GM18511 (cell line): ENCODE results near the gene FAM222B.
"Not testable (repeated sequence)": the region's sequence is repeated elsewhere in the genome, so short reads cannot be mapped to it uniquely, and the experiment has no call there.

ENCODE experiments used
- ATAC-seq: cut with Tn5 transposase; IDR thresholded peaks from one replicate; pipeline ENCODE4 v1.9.1; 2021; ENCODE audit warnings: mild to moderate bottlenecking, moderate library complexity; ENCODE audit not compliant: unreplicated experiment

Gene FAM222B

GRCh38 chr17:28734712-28735241, 107.8 kb downstream of the FAM222B start:
- ATAC-seq, result no peak

- ATAC-seq, result no peak
Observed at GRCh38 chr17:28733346-28733745, 109.2 kb downstream of the FAM222B start.

DNA sequence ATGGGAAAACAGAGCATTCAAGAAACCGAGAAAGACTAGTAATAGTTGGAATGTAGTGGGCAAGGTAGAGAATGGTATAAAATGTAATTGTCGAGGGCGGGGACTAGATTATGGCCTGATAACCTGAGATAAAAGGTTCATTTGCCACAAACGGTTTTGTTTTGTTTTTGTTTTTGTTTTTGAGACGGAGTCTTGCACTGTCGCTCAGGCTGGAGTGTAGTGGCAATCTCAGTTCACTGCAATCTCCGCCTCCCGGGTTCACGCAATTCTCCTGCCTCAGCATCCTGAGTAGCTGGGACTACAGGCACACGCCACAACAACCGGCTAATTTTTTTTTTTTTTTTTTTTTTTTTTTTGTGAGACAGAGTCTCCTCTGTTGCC, 112.7 kb downstream of the FAM222B start:
- no peak for ATAC-seq

- peak; percentile 38 for ATAC-seq
Observed at GRCh38 chr17:28728364-28729200, 114.0 kb downstream of the FAM222B start, which contains the start of gene NEK8. Gene NEK8 (plus strand): TSS chr17:28728788. CDS start chr17:28728814, 26 bp downstream.

- peak; percentile 50 for ATAC-seq
Observed at GRCh38 chr17:28726627-28727491, 115.7 kb downstream of the FAM222B start.

DNA sequence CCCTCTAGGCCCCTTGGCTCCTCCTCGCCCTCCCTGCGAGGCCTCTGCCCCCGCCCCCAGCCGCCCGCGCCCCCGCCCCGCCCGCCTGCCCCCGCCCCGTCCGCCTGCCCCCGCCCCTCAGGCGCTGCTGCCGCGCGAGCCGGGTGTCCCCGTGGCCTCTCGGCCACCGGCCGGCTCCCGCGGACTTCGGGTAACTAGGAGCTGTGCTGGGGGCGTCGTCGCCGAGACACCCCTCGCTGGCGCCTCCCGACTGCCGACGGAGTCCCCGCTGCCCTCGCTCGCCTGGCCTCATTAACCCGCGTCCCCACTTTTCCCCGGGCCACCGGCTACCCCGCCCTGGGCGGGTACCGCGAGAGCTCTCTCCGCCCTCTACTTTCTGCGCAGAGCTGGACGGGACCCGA, 116.4 kb downstream of the FAM222B start, which contains the start of gene TLCD1:
Gene TLCD1, minus strand, starts transcription at position 8 of the 401 bp plus-strand sequence. CDS start 136 bp downstream, outside the sequence.
- ATAC-seq, result no peak

DNA sequence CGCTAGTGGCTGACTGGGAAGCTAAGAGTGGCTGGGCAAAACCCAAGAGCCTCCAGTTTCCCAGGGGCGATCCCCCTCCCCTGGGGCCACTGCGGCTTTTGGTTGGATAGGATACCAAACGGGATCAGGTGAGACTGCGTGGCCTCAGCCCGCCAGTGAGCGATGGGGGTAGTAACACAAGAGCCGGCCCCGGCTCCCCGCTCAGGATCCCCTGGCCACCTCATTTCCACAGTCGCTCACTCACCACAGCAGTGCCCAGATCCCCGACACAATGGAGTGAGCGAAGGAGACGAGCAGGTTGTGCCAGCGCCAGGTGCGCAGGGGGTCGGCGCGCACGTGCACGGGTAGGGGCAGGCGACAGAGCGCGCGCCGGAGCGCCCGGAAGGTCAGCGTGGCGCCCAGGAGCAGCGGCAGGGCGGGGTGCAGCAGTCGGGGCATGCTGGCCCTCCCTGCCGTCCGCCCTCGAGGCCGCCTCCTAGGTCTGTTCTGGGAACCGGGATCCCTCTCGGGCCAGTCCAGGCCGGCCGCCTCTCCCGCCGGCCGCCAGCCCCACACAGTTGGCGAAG, 116.8 kb downstream of the FAM222B start:
- ATAC-seq, result no peak

- no peak for ATAC-seq
Observed at GRCh38 chr17:28725166-28725659, 117.4 kb downstream of the FAM222B start.

DNA sequence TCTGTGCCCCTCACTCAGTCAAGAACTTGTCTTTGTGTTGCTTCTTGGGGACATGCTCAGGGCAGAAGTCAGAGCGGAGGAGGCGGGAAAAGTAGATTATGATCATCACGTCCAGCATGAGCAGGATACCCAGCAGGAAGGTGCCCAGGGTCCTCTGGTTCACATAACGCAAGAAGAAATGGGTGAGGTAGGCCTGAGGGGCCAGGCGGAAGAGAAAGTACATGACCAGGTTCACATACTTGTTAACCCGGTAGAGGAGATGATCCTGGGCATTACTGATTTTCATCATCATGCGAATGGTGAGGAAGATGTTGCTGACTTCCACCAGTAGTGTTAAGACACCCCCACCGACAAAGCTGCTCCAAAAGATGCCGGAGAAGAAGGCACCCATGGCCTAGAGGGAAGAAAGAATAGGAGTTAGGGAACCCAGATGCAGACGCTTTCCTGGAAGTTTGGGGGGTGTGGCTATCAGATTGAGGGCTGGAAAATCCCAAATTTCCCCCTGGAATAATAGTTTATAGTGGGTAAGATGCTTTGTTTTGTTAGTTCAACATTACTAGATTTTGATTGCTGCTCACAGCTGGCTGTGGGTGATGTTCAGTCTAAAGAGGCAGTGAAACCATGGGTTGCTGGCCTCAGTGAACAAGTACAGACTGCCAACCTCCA, 118.0 kb downstream of the FAM222B start:
- no peak for ATAC-seq

DNA sequence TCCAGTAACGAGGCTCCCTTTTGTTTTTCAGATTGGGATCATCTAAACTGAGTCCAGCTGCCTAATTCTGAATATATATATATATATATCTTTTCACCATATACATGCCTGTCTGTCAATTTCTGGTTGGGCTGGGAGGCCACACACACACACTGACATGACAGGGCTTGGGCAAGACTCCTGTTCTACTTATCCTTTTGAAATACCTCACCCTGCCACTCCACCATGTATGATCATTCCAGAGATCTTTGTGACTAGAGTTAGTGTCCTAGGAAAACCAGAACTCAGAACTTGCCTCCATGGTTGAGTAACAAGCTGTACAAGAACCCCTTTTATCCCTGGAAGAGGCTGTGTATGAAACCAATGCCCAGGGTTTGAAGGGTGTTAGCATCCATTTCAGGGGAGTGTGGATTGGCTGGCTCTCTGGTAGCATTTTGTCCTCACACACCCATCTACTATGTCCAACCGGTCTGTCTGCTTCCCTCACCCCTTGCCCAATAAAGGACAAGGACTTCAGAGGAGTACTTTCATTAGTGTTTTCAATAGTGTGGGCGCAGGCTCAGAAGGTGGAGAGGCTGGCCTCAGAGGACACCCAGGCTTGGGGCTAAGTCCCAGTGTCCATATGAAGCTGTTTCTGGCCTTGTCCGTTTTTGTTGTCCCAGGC, 118.6 kb downstream of the FAM222B start:
- not testable (repeated sequence) for ATAC-seq

DNA sequence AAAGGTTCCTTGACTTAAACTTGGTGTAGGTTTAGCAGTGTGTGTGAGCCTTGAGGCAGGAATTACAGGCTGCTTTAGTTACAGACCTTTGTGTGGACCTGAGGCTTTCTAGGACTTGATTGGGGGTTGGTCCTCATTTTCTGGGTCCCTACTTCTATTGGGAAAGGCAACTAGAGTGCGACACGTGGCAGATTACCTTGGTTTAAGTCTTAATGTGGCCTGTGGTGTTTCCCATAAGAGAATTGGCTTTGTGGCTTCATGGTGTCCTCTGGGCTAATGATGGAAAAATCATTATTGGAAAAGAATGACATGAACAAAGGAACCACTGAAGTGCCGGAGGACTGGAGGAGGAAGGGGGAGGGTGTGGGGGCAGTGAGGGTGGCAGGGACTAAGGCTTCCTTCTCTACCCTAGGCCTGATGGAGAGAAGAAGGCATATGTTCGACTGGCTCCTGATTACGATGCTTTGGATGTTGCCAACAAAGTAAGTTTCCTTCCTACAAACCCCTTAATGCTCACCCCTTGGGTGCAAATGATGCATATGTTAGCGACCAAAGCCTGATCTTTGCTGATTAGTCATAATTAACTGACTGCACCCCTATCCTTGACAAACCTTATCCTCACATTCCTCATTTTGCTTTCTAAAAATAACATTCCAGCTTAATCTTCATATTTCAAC, 119.3 kb downstream of the FAM222B start:
- ATAC-seq, result no peak

GRCh38 chr17:28722417-28723158, 120.0 kb downstream of the FAM222B start:
- no peak for ATAC-seq

- ATAC-seq, result not testable (repeated sequence)
Observed at GRCh38 chr17:28720997-28721329, 121.6 kb downstream of the FAM222B start.

DNA sequence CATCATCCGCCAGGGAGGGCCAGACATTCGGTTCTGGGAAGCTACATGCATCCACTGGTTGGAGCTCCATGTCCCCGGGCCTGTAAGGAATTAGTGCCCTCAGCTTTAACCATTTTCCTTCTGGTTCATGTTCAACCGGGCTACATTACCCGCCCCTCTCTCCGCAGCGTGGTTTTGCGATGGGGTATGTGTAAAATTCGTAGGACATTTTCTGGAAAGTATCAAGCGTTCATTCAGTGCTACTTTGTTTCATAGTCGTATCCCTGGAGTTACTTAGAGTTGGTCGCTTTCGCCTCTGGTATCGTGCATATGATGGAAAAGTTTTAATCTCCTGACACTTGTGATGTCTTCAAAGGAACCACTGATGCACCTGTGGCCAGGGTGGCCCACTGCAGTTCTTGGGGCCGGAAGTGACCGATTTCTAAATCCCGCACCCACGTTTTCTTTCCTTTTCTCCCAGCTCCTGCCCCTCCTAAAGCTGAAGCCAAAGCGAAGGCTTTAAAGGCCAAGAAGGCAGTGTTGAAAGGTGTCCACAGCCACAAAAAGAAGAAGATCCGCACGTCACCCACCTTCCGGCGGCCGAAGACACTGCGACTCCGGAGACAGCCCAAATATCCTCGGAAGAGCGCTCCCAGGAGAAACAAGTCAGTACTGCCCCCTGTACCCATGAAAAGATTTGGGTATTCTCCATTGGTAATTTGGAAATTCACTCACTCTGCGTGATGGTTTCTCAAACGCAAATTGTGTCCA, 122.2 kb downstream of the FAM222B start:
- ATAC-seq, result no peak

DNA sequence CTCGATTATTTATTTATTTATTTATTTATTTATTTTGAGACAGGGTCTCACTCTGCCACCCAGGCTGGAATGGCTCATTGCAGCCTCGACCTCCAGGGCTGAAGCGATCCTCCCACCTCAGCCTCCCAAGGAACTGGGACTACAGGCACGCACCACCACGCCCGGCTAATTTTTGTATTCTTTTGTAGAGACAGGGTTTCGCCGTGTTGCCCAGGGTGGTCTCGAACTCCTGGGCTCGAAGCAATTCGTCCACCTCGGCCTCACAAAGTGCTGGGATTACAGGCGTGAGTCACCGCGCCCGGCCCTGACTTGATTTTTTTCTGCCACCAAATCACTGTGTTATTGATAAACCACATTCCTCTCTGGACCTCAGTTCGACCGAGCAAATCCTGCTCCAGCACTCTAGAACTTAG, 123.6 kb downstream of the FAM222B start:
- ATAC-seq, result no peak

GRCh38 chr17:28718333-28719020, 124.1 kb downstream of the FAM222B start:
- no peak for ATAC-seq

DNA sequence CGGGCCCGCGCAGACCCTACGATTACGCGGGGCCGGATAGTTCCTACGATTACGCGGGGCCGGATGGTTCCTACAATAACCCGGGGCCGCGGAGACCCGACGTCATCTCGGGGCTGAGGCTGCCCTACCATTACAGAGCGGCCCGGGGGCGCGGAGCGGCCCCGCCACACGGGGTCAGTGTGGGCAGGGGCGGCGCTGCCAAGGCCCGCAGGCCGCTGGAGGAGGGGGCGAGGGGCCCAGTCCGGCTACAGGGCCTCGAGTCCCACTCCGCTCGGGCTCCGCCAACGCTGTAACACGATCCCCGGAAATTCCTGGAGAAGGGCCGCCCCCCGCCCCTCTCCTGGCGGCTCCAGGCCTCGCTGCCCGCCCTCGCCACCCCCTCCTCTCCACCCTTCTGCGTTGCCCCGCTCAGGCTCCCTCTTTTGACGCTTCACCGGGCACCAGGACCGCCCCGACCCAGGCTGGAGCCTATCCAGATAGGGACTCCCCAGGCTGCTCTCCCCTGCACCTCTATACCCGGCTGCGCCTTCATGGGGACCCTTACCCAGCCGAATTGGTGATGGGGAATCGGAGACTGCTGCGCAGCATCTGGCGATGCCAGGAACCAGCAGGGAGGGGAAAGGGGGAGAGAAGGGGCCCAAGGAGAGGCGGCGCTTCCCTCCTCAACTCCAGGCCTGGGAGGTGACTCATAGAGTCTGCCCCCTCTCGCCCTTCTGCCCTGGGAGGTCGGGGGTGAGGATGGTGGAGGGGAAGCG, 124.8 kb downstream of the FAM222B start, which contains the start of gene RAB34:
Gene RAB34, minus strand, starts transcription at position 291 of the 755 bp plus-strand sequence. CDS start 602 bp downstream, outside the sequence.
- no peak for ATAC-seq
